CD14-positive monocyte (primary cell): Measurements from ENCODE around the gene SNX32. TPM values are rescaled to one million over a fixed set of nuclear protein-coding genes. Genes with fewer than 3 reads are reported as not detected.

Experiments
- DNase-seq, 3 donors: peaks; one replicate each; pipeline ENCODE4 v3.0.0-alpha.2; 2011 to 2022
- H2AFZ ChIP-seq: 2 replicates; pipeline ENCODE4 v1.6.0; 2012; ENCODE audit warnings: mild to moderate bottlenecking, low read depth, low read length, inconsistent platforms; ENCODE audit not compliant: insufficient read depth, poor library complexity, severe bottlenecking
- H3K27ac ChIP-seq, 2 donors: 1 replicate in 1 of 2; 2 replicates in 1 of 2; pipeline ENCODE4 v1.5.1; 2012 to 2013; ENCODE audit warnings: low read length in 2 of 2, control low read depth in 1 of 2, inconsistent platforms in 1 of 2, low read depth in 1 of 2, mild to moderate bottlenecking in 1 of 2
- H3K27me3 ChIP-seq, 2 donors: one replicate each; pipeline versions ENCODE4 v1.6.0 to v1.6.1; 2011 to 2013; ENCODE audit warnings: low read length in 2 of 2; ENCODE audit not compliant: control insufficient read depth in 2 of 2, insufficient read depth in 2 of 2
- H3K36me3 ChIP-seq, 2 donors: replicated peaks in 1 of 2; 1 replicate in 1 of 2; 2 replicates in 1 of 2; pipeline versions ENCODE4 v1.5.1 to v1.6.1; 2012 to 2013; ENCODE audit warnings: low read length in 2 of 2, control low read depth in 1 of 2, inconsistent platforms in 1 of 2, mild to moderate bottlenecking in 1 of 2; ENCODE audit not compliant: insufficient read depth in 2 of 2, control insufficient read depth in 1 of 2
- H3K4me1 ChIP-seq, 2 donors: 1 replicate in 1 of 2; 2 replicates in 1 of 2; pipeline versions ENCODE4 v1.5.1 to v1.6.1; 2012 to 2013; ENCODE audit warnings: low read length in 2 of 2, control low read depth in 1 of 2, inconsistent platforms in 1 of 2, mild to moderate bottlenecking in 1 of 2, moderate library complexity in 1 of 2; ENCODE audit not compliant: insufficient read depth in 2 of 2, control insufficient read depth in 1 of 2
- H3K4me2 ChIP-seq: replicated peaks from 2 replicates; pipeline ENCODE3; 2012; ENCODE audit warnings: low read length, moderate library complexity, mild to moderate bottlenecking; ENCODE audit not compliant: poor library complexity, severe bottlenecking; ENCODE audit errors: extremely low read depth
- H3K4me3 ChIP-seq, 3 experiments: fragments of 200-600 bp in 1 of 3; sonication (generic) in 1 of 3; replicated peaks in 1 of 3; 1 replicate in 2 of 3; 2 replicates in 1 of 3; pipeline ENCODE4 v1.5.1; 2011 to 2013; ENCODE audit warnings: low read length in 3 of 3, mild to moderate bottlenecking in 3 of 3, control low read depth in 2 of 3, low read depth in 2 of 3, inconsistent platforms in 1 of 3, moderate library complexity in 1 of 3
- H3K79me2 ChIP-seq: 2 replicates; pipeline ENCODE4 v1.6.0; 2012; ENCODE audit warnings: mild to moderate bottlenecking, control low read depth, inconsistent platforms, low read length, moderate library complexity; ENCODE audit not compliant: insufficient read depth
- H3K9ac ChIP-seq: 2 replicates; pipeline ENCODE4 v1.6.0; 2017; ENCODE audit warnings: low read length, mild to moderate bottlenecking; ENCODE audit not compliant: insufficient read depth, poor library complexity, severe bottlenecking
- H3K9me3 ChIP-seq, 2 donors: replicated peaks in 1 of 2; 1 replicate in 1 of 2; 2 replicates in 1 of 2; pipeline versions ENCODE4 v1.5.1 to v1.6.1; 2012 to 2013; ENCODE audit warnings: low read length in 2 of 2, control low read depth in 1 of 2; ENCODE audit not compliant: control insufficient read depth in 1 of 2, insufficient read depth in 1 of 2
- H4K20me1 ChIP-seq: 2 replicates; pipeline ENCODE4 v1.6.0; 2012; ENCODE audit warnings: mild to moderate bottlenecking, low read length, control low read depth, moderate library complexity; ENCODE audit not compliant: insufficient read depth
- H3K27ac Mint-ChIP-seq, 7 donors: one replicate each; pipeline ENCODE4 v1.8.0; 2020; ENCODE audit warnings: mild to moderate bottlenecking in 7 of 7, mixed read lengths in 7 of 7, moderate library complexity in 6 of 7, inconsistent platforms in 2 of 7
- H3K27me3 Mint-ChIP-seq, 3 donors: one replicate each; pipeline ENCODE4 v1.8.0; 2021 to 2022; ENCODE audit warnings: low read depth in 3 of 3, mild to moderate bottlenecking in 3 of 3, mixed read lengths in 3 of 3, moderate library complexity in 3 of 3, inconsistent platforms in 1 of 3
- H3K36me3 Mint-ChIP-seq, 2 donors: one replicate each; pipeline ENCODE4 v1.8.0; 2020; ENCODE audit warnings: mixed read lengths in 2 of 2, inconsistent platforms in 1 of 2, mild to moderate bottlenecking in 1 of 2
- H3K4me1 Mint-ChIP-seq: one replicate; pipeline ENCODE4 v1.8.0; 2020; ENCODE audit warnings: mild to moderate bottlenecking, mixed read lengths
- H3K4me3 Mint-ChIP-seq, 2 donors: one replicate each; pipeline ENCODE4 v1.8.0; 2020; ENCODE audit warnings: mild to moderate bottlenecking in 2 of 2, mixed read lengths in 2 of 2, moderate library complexity in 1 of 2
- H3K9me3 Mint-ChIP-seq, 7 donors: one replicate each; pipeline ENCODE4 v1.8.0; 2020 to 2022; ENCODE audit warnings: mixed read lengths in 7 of 7, mild to moderate bottlenecking in 6 of 7, moderate library complexity in 6 of 7, inconsistent platforms in 2 of 7
- WGBS: methylation state at CpG from one replicate; pipeline ENCODE4 v1.1.5; 2013; ENCODE audit warnings: missing lambda C conversion rate; ENCODE audit not compliant: insufficient coverage; 5-methylcytosine and 5-hydroxymethylcytosine counted together
- intact Hi-C, 2 donors: fragments of 100-400 bp; cut with micrococcal nuclease; formaldehyde crosslinking; loops; one replicate each; pipeline versions ENCODE4 v1.15.0 to v1.15.1; 2023
- polyA plus RNA-seq, 3 donors: library from polyadenylated mRNA; depleted of rRNA in 1 of 3; unstranded in 2 of 3; stranded (reverse) in 1 of 3; fragments of 300-500 nt in 2 of 3; fragments of >200 nt in 1 of 3; fragmentation: Illumina TruSeq in 2 of 3; gene quantifications; 1 replicate in 2 of 3; 2 replicates in 1 of 3; pipeline ENCODE4 v1.2.3, GENCODE V29; 2012 to 2021
- TF ChIP-seq, protein P1 (sequence below): fragments of 200-600 bp; IDR thresholded peaks from one replicate; pipeline ENCODE4 v1.8.0; 2022; ENCODE audit warnings: antibody characterized with exemption, mild to moderate bottlenecking

The SNX32 gene
- polyA plus RNA-seq, 3 donors: 0.07 to 0.40 (median 0.12) TPM

DNA sequence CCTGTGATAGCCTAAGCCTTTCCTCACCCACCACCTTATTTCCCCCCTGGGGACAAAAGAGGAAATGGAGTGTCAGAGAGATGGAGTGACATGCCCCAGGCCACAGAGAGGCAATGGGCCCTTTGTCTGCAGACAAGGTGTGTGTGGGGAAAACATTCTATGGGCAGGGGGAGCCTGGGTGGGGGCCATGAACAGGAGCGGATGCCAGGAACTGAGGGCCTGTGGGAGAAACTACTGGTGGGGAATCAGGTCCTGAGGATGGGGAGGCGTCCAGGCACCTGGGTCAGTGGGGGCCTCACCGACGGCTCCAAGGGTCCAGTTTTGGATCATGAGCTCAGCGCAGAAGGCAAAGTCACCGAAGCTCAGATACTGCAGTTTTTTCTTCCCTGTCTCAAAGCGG lies 51.5 kb downstream of the SNX32 start:
- 97% methylated on average over 7 of the region's 7 CpGs for WGBS
- peaks cover 42% of the 10 kb centered on the region for H3K4me1 Mint-ChIP-seq
- no peak overlapping the region for H3K4me2 ChIP-seq
- H3K79me2 ChIP-seq: peaks cover 22% of the 10 kb centered on the region
- TF ChIP-seq, protein P1, sequence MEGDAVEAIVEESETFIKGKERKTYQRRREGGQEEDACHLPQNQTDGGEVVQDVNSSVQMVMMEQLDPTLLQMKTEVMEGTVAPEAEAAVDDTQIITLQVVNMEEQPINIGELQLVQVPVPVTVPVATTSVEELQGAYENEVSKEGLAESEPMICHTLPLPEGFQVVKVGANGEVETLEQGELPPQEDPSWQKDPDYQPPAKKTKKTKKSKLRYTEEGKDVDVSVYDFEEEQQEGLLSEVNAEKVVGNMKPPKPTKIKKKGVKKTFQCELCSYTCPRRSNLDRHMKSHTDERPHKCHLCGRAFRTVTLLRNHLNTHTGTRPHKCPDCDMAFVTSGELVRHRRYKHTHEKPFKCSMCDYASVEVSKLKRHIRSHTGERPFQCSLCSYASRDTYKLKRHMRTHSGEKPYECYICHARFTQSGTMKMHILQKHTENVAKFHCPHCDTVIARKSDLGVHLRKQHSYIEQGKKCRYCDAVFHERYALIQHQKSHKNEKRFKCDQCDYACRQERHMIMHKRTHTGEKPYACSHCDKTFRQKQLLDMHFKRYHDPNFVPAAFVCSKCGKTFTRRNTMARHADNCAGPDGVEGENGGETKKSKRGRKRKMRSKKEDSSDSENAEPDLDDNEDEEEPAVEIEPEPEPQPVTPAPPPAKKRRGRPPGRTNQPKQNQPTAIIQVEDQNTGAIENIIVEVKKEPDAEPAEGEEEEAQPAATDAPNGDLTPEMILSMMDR: no peak
- H3K9ac ChIP-seq: no peak overlapping the region
- H3K9me3 ChIP-seq: no peaks in the 10 kb centered on the region
- peaks cover 36 to 46% of the 10 kb centered on the region in 2 donors for H3K36me3 ChIP-seq
- H3K4me3 Mint-ChIP-seq: no peak overlapping the region
- peaks cover 15% of the 10 kb centered on the region for H4K20me1 ChIP-seq
- H3K4me3 ChIP-seq: no peak overlapping the region
- peaks cover 31 to 50% of the 10 kb centered on the region in 2 donors for H3K4me1 ChIP-seq
- no peaks in the 10 kb centered on the region for H3K27me3 ChIP-seq
- H3K27ac ChIP-seq: no peak overlapping the region
- H3K27ac Mint-ChIP-seq: peak overlapping the region in 4 of 7 donors; percentile 56 to 85 (median 60)
- H3K27me3 Mint-ChIP-seq: peaks cover 0 to 5% (median 0%) of the 10 kb centered on the region in 3 donors
- H3K9me3 Mint-ChIP-seq: peaks cover 0 to 2% (median 0%) of the 10 kb centered on the region in 7 donors
- intact Hi-C loops: loop anchor here (5.0 kb wide), 2 partner anchors 37 to 42 kb away; no protein-coding TSS in a partner anchor
- peaks cover 44 to 56% of the 10 kb centered on the region in 2 donors for H3K36me3 Mint-ChIP-seq
- no peak overlapping the region for H2AFZ ChIP-seq
- DNase-seq: no peak

DNA sequence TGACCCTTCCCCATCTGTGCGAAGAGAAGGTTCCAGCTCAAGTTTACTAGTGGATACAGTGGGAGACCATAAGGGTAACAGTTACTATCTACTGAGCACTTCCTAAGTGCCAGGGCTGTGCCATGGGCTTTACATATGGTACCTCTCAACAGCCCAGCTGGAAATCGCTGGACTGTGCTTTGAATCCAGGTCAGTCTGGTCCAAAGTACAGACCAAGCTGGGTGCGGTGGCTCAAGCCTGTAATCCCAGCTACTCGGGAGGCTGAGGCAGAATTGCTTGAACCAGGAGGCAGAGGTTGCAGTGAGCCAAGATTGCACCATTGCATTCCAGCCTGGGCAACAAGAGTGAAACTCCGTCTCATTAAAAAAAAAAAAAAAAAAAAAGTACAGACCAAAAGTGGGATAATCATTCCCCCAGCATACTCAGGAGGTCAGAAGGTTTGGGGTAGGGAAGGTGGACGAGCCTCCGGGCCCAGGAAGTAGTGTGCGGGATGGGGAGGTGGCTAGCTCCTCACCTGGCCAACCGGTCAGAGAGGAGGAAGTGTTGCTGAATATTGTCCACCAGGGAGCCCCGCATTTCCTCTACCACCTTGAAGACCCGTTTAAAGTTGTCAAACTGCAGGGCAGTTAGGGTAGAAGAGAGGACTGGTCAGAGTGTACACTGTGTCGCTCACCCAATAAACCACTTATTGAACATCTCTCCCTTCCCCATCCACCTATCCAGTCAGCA lies 52.2 kb downstream of the SNX32 start:
- TF ChIP-seq, protein P1: no peak

More for the DNA sequence above, 52.2 kb downstream of the SNX32 start:
- peaks cover 43% of the 10 kb centered on the region for H3K4me1 Mint-ChIP-seq
- Histone ChIP-seq H3K27ac (no peak overlapping the region), H3K4me2 (no peak overlapping the region), H2AFZ (no peak overlapping the region), H3K27me3 (no peaks in the 10 kb centered on the region), H3K79me2 (peaks cover 27% of the 10 kb centered on the region), H3K36me3 (peaks cover 36 to 46% of the 10 kb centered on the region in 2 donors), H4K20me1 (peaks cover 15% of the 10 kb centered on the region), H3K4me3 (no peak overlapping the region), H3K9me3 (no peaks in the 10 kb centered on the region), H3K9ac (no peak overlapping the region), H3K4me1 (peaks cover 35 to 58% of the 10 kb centered on the region in 2 donors)
- no peak overlapping the region for H3K4me3 Mint-ChIP-seq
- intact Hi-C loops: loop anchor here (5.0 kb wide), 2 partner anchors 36 to 41 kb away; no protein-coding TSS in a partner anchor
- peaks cover 44 to 56% of the 10 kb centered on the region in 2 donors for H3K36me3 Mint-ChIP-seq
- H3K9me3 Mint-ChIP-seq: peaks cover 0 to 2% (median 0%) of the 10 kb centered on the region in 7 donors
- 100% methylated on average over 3 of the region's 12 CpGs for WGBS
- DNase-seq: no peak
- peaks cover 0 to 7% (median 0%) of the 10 kb centered on the region in 3 donors for H3K27me3 Mint-ChIP-seq
- H3K27ac Mint-ChIP-seq: peak overlapping the region in 1 of 7 donors; percentile 47
